Spleen (tissue), 7 donors: ENCODE results near the gene GLTP.

Experiments
- CTCF ChIP-seq, 11 experiments: fragments of 200-600 bp in 7 of 11; fragments of 450-650 bp in 4 of 11; sonication (generic) in 4 of 11; IDR thresholded peaks in 8 of 11; conservative IDR thresholded peaks in 3 of 11; 1 replicate in 7 of 11; 2 replicates in 4 of 11; pipeline versions ENCODE4 v1.4.0 to v1.8.0; 2016 to 2021; ENCODE audit warnings: antibody characterized with exemption in 11 of 11, inconsistent platforms in 4 of 11, mild to moderate bottlenecking in 1 of 11
- POLR2A ChIP-seq, 3 donors: fragments of 450-650 bp; IDR thresholded peaks; one replicate each; pipeline ENCODE4 v1.5.1; 2017; ENCODE audit warnings: antibody characterized with exemption in 3 of 3, mild to moderate bottlenecking in 1 of 3
- POLR2AphosphoS5 ChIP-seq, 3 donors: sonication (generic); formaldehyde crosslinking; IDR thresholded peaks; one replicate each; pipeline ENCODE4 v1.5.1; 2017; ENCODE audit warnings: antibody characterized with exemption in 3 of 3
- donor health status: DM: no; HTN: no; CAD: no; lungs with moderate emphysema.
- donor health status: DM: no; HTN: no; CAD: no.
- donor health status: DM: no; HTN: no; CAD: no.

- TF ChIP-seq CTCF (IDR thresholded peaks at IDR 0.05 in 8 of 11, conservative IDR thresholded peaks at IDR 0.05 in 3 of 11) (no peak), POLR2A (IDR thresholded peaks at IDR 0.05) (no peak), POLR2AphosphoS5 (IDR thresholded peaks at IDR 0.05) (no peak)
Measured at GRCh38 chr12:109807954-109808643, 72.2 kb downstream of the GLTP start.
